Astrocyte (in vitro differentiated cells and primary cell): Measurements from ENCODE around the gene THRB.

Experiments used
- CTCF ChIP-seq: IDR thresholded peaks from 2 replicates; pipeline ENCODE4 v1.5.1; 2011; ENCODE audit warnings: low read depth, mild to moderate bottlenecking, inconsistent platforms, low read length, moderate library complexity; ENCODE audit not compliant: insufficient read depth
- EZH2 ChIP-seq: IDR thresholded peaks from 2 replicates; pipeline ENCODE4 v1.6.1; 2012; ENCODE audit warnings: mild to moderate bottlenecking, low read length, inconsistent platforms; ENCODE audit not compliant: insufficient read depth

DNA sequence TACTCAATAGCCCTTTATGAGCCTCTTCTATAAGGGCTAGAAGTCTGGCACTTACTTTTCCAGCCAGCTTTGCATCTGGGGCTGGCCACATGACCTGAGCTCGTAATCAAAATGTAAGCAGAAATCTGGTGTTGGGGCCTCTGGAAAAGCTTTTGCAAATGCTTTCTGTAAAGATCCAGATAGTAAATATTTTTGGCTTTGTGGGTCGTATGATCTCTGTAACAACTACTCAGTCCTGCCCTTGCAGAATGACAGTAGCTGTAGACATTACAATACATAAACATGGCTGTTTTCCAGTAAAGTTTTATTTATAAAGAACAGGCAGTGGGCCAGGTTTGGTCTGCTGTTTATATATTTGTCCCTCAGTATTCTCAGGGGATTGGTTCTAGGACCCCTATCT is 46.2 kb upstream of the THRB start:
- TF ChIP-seq CTCF, result no peak
- TF ChIP-seq EZH2, result no peak
